ENCODE measurements around the gene IP6K2.
"Not testable (repeated sequence)": the region's sequence is repeated elsewhere in the genome, so short reads cannot be mapped to it uniquely, and the experiment has no call there.

- TF ChIP-seq SP2 (CRISPR knock-in tag; IDR thresholded peaks at IDR 0.05); CTCF (CRISPR knock-in tag; IDR thresholded peaks at IDR 0.05); ESRRA (CRISPR knock-in tag; IDR thresholded peaks at IDR 0.05; ENCODE audit: low read depth); EP300 (IDR thresholded peaks at IDR 0.05; ENCODE audit: low read depth in 2 of 2, low read length in 2 of 2); EP300 (CRISPR knock-in tag; IDR thresholded peaks at IDR 0.05; ENCODE audit: borderline replicate concordance); ZNF891 (CRISPR knock-in tag; IDR thresholded peaks at IDR 0.05); EZH2 (conservative IDR thresholded peaks at IDR 0.05; ENCODE audit: low read depth, low read length); KLF12 (CRISPR knock-in tag; IDR thresholded peaks at IDR 0.05; ENCODE audit: borderline replicate concordance): not testable (repeated sequence)
- TF ChIP-seq, protein P1, sequence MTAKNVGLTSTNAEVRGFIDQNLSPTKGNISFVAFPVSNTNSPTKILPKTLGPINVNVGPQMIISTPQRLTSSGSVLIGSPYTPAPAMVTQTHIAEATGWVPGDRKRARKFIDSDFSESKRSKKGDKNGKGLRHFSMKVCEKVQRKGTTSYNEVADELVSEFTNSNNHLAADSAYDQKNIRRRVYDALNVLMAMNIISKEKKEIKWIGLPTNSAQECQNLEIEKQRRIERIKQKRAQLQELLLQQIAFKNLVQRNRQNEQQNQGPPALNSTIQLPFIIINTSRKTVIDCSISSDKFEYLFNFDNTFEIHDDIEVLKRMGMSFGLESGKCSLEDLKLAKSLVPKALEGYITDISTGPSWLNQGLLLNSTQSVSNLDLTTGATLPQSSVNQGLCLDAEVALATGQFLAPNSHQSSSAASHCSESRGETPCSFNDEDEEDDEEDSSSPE (CRISPR knock-in tag; IDR thresholded peaks at IDR 0.05) = not testable (repeated sequence)
Measured at GRCh38 chr3:48735075-48735767, 18.2 kb upstream of the IP6K2 start.

All from HepG2 (cell line).